GM12878 (cell line): ENCODE results near the gene NEO1. TPM values are rescaled to one million over a fixed set of nuclear protein-coding genes. Genes with fewer than 3 reads are reported as not detected.

Experiments used
- ATAC-seq: fragments of 200-7000 bp; cut with Tn5 transposase; 3 replicates; pipeline ENCODE4 v1.9.1; 2020; ENCODE audit warnings: mild to moderate bottlenecking, moderate library complexity
- BruUV-seq: library from RNA; stranded (reverse); fragments of 400-500 nt; replicated peaks from 2 replicates; lab custom pipeline; 2021; lab: Mats Ljungman, UMichigan
- CTCF ChIA-PET: fragments of 300-600 bp; sonication (Branson Sonifier 250); formaldehyde crosslinking; extraction: SDS; loops from one replicate; lab custom pipeline; 2021; ENCODE audit warnings: inconsistent platforms; lab: Yijun Ruan, JAX
- POLR2A ChIA-PET: fragments of 350-600 bp; formaldehyde crosslinking; extraction: SDS; loops from one replicate; lab custom pipeline; 2021; ENCODE audit warnings: inconsistent platforms; lab: Charles Lee
- RAD21 ChIA-PET: fragments of 300-600 bp; sonication (Branson Sonifier 250); formaldehyde crosslinking; loops from one replicate; lab custom pipeline; 2023; ENCODE audit warnings: antibody characterized with exemption; ENCODE audit not compliant: unreplicated experiment; lab: Charles Lee
- SMC1A ChIA-PET: fragments of 300-600 bp; sonication (Branson Sonifier 250); formaldehyde crosslinking; loops from one replicate; lab custom pipeline; 2023; ENCODE audit not compliant: unreplicated experiment, uncharacterized antibody; lab: Charles Lee
- DNase-seq: peaks from one replicate; pipeline ENCODE4 v3.0.0-alpha.2; 2011; ENCODE audit warnings: low read depth, low spot score
- FAIRE-seq: peaks from 3 replicates; lab custom pipeline; 2011; peaks lifted over from hg19 to GRCh38; lab: Jason Lieb, UNC
- H2AFZ ChIP-seq: 2 replicates; pipeline ENCODE4 v1.6.0; 2011; ENCODE audit warnings: low read depth, low read length, control low read depth; ENCODE audit not compliant: control insufficient read depth
- H3K27ac ChIP-seq: 2 replicates; pipeline ENCODE4 v1.5.1; 2011; ENCODE audit warnings: control low read depth; ENCODE audit not compliant: control insufficient read depth, insufficient read depth
- H3K27me3 ChIP-seq, 2 experiments: replicated peaks in 1 of 2; 2 replicates each; pipeline versions ENCODE4 v1.6.0 to v1.6.1; 2011; ENCODE audit warnings: low read length in 1 of 2; ENCODE audit not compliant: control insufficient read depth in 2 of 2, insufficient read depth in 2 of 2
- H3K36me3 ChIP-seq, 2 experiments: 2 replicates each; pipeline ENCODE4 v1.5.1; 2011; ENCODE audit warnings: low read length in 1 of 2; ENCODE audit not compliant: control insufficient read depth in 2 of 2, insufficient read depth in 2 of 2
- H3K4me1 ChIP-seq: 2 replicates; pipeline ENCODE4 v1.6.1; 2011; ENCODE audit warnings: mild to moderate bottlenecking, low read length, moderate library complexity, mixed read lengths; ENCODE audit not compliant: control insufficient read depth, insufficient read depth
- H3K4me2 ChIP-seq: 2 replicates; pipeline ENCODE4 v1.6.0; 2011; ENCODE audit warnings: control low read depth; ENCODE audit not compliant: control insufficient read depth, insufficient read depth
- H3K4me3 ChIP-seq: fragments of 200-600 bp; sonication (generic); 2 replicates; pipeline ENCODE4 v1.5.1; 2016
- H3K79me2 ChIP-seq: 2 replicates; pipeline ENCODE4 v1.6.0; 2011; ENCODE audit warnings: low read length; ENCODE audit not compliant: control insufficient read depth, insufficient read depth
- H3K9ac ChIP-seq: 2 replicates; pipeline ENCODE4 v1.8.0; 2011; ENCODE audit warnings: low read length, control low read depth, mixed read lengths; ENCODE audit not compliant: control insufficient read depth, insufficient read depth
- H3K9me3 ChIP-seq: replicated peaks from 3 replicates; pipeline ENCODE4 v1.5.1; 2011; ENCODE audit warnings: mild to moderate bottlenecking, low read length; ENCODE audit not compliant: control insufficient read depth, insufficient read depth
- H4K20me1 ChIP-seq: 2 replicates; pipeline ENCODE4 v1.6.0; 2011; ENCODE audit not compliant: control insufficient read depth, insufficient read depth
- CEBPZ ChIP-seq: fragments of 150-350 bp; IDR thresholded peaks from 2 replicates; pipeline ENCODE4 v1.6.1; 2016; ENCODE audit warnings: low read depth, low read length
- MEF2A ChIP-seq: IDR thresholded peaks from 2 replicates; pipeline ENCODE4 v1.6.1; 2011; ENCODE audit warnings: low read depth, mild to moderate bottlenecking, low read length, moderate library complexity; ENCODE audit not compliant: insufficient read depth
- POLR2A ChIP-seq: IDR thresholded peaks from 2 replicates; pipeline ENCODE4 v1.6.1; 2011; ENCODE audit warnings: low read depth, mild to moderate bottlenecking, low read length
- SREBF1 ChIP-seq: IDR thresholded peaks from 2 replicates; pipeline ENCODE4 v1.6.1; 2012; ENCODE audit warnings: mild to moderate bottlenecking, low read length
- ZNF687 ChIP-seq: fragments of 450-650 bp; IDR thresholded peaks from 2 replicates; pipeline ENCODE4 v1.6.1; 2017; ENCODE audit warnings: mild to moderate bottlenecking, moderate library complexity
- WGBS: methylation state at CpG from one replicate; pipeline ENCODE4 v1.1.6; 2016; ENCODE audit warnings: low lambda C conversion rate; ENCODE audit not compliant: insufficient replicate concordance, insufficient coverage; ENCODE audit errors: missing lambda C conversion rate; 5-methylcytosine and 5-hydroxymethylcytosine counted together
- in situ Hi-C: fragments of 300-500 bp; cut with MboI; formaldehyde crosslinking; loops from 9 replicates; pipeline ENCODE4 v1.14.3; 2018; ENCODE audit warnings: mixed read lengths
- intact Hi-C: fragments of 100-400 bp; cut with micrococcal nuclease; formaldehyde crosslinking; loops from one replicate; pipeline ENCODE4 v1.14.2; 2022; ENCODE audit not compliant: unreplicated experiment
- polyA plus RNA-seq, 11 experiments: library from polyadenylated mRNA; depleted of rRNA in 4 of 11; unstranded in 6 of 11; stranded (reverse) in 5 of 11; fragments of >200 nt; fragmentation: Nextera tagmentation in 4 of 11; fragmentation: Illumina TruSeq in 1 of 11; extraction: Ambion mirVana in 4 of 11; extraction: Trizol in 1 of 11; gene quantifications; 1 replicate in 1 of 11; 2 replicates in 10 of 11; pipeline versions ENCODE4 v1.2.1 to v1.2.3, GENCODE V29; 2011 to 2016; ENCODE audit warnings: inconsistent platforms in 2 of 11, missing spikeins in 2 of 11, low read depth in 1 of 11
- total RNA-seq, 4 experiments: library from RNA; depleted of rRNA in 3 of 4; stranded (reverse); fragments of >200 nt in 3 of 4; fragmentation: Illumina TruSeq in 1 of 4; extraction: Trizol in 1 of 4; gene quantifications; 2 replicates each; pipeline versions ENCODE4 v1.2.1 to v1.2.3, GENCODE V29; 2013 to 2021

Gene NEO1
- total and polyA plus RNA-seq, 10 of the 15 experiments (the other 5 are each of a cell fraction or from before 2014, with no cell fraction given) = 0.03 to 2.0 (median 0.32) TPM

- H3K27me3 ChIP-seq = no peaks in the 10 kb centered on the region
- H3K79me2 ChIP-seq = no peaks in the 10 kb centered on the region
- TF ChIP-seq ZNF687 (no peak), MEF2A (no peak), SREBF1 (no peak), POLR2A (no peak), CEBPZ (no peak)
- no peaks in the 10 kb centered on the region for H3K4me1 ChIP-seq
- ChIA-PET POLR2A (no interaction called here), SMC1A (interaction anchor here (0.6 to 2.1 kb wide), 6 partner anchors 9 to 527 kb away, joined by 3 to 8 read pairs (median 3); no protein-coding TSS in a partner anchor), CTCF (interaction anchor here (0.6 to 7.2 kb wide), 8 partner anchors 7 to 528 kb away, joined by 3 to 47 read pairs (median 4); no protein-coding TSS in a partner anchor), RAD21 (interaction anchor here (1.0 kb wide), 1 partner anchor 16 kb away, joined by 3 read pairs; no protein-coding TSS in a partner anchor)
- no TSS peak for BruUV-seq
- no peak overlapping the region for H3K4me3 ChIP-seq
- ATAC-seq (no peak), FAIRE-seq (no peak), DNase-seq (no peak)
- no peak overlapping the region for H3K9ac ChIP-seq
- WGBS = 51% methylated on average over 4 of the region's 4 CpGs
- no peak overlapping the region for H3K27ac ChIP-seq
- no peak overlapping the region for H2AFZ ChIP-seq
- no peaks in the 10 kb centered on the region for H3K36me3 ChIP-seq
- H4K20me1 ChIP-seq = no peaks in the 10 kb centered on the region
- in situ Hi-C loops = no loop called here
- H3K9me3 ChIP-seq = no peaks in the 10 kb centered on the region
- no peak overlapping the region for H3K4me2 ChIP-seq
- intact Hi-C loops = loop anchor here (10.0 kb wide), 1 partner anchor 465 kb away; the partner anchor contains the start of gene ADPGK
Measured at GRCh38 chr15:73249499-73249898, 197.2 kb downstream of the NEO1 start.
